NCI-H526 treated with DMSO at 0.1 percent for 48 hours (cell line): ENCODE measurements around the gene ZNF30.
"Not testable (repeated sequence)": the region's sequence is repeated elsewhere in the genome, so short reads cannot be mapped to it uniquely, and the experiment has no call there.

Experiments used
- DNase-seq: peaks from one replicate; lab custom pipeline; 2025; lab: John Stamatoyannopoulos, UW

Gene ZNF30

DNA sequence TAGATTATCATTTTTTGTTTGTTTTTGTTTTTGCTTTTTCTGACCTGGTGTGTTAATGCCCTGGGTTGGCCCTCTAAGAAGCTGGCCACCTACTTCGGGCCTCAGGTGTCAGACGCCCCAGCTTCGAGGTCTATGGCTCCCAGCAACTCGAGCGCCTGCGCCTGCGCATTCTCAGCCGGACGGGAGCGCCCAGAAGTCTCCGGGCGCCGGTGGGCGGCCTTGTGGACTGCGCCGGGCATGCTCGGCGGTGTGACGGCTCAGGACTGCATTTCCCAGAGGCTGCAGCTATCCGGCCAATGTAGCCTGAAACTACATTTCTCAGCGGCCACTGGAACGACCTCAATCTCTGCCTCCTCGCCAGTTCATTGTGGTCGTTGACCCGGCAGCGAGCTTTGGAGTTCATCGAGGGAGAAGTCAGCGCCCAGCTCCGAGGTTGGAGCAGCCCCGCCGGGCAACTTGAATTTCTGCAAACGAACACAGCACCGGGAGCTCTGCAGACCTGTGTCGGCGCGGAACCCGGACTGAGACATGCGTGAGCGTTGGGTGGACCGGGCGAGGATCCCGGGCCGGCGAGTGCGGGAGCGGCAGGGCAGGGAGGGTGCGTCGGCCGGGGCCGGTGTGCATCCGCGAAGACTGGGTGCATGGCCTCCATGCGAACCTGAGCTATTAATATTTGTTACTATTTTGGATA, at the start of gene ZNF30:
Gene ZNF30, plus strand, starts transcription at position 219 of the 691 bp plus-strand sequence. CDS start 3,045 bp downstream, outside the sequence.
- DNase-seq, result peak; percentile 93

DNA sequence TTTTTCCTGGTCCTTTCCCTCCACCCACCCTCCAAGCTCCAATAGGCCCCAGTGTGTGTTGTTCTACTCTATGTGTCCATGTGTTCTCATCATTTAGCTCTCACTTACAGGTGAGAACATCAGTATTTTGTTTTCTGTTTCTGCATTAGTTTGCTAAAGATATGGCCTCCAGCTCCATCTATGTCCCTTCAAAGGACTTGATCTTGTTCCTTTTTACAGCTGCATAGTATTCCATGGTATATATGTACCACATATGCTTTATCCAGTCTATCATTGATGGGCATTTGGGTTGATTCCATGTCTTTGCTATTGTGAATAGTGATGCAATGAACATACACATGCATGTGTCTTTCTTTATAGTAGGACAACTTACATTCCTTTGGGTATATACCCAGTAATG, 47.1 kb upstream of the ZNF30 start:
- no peak for DNase-seq

DNA sequence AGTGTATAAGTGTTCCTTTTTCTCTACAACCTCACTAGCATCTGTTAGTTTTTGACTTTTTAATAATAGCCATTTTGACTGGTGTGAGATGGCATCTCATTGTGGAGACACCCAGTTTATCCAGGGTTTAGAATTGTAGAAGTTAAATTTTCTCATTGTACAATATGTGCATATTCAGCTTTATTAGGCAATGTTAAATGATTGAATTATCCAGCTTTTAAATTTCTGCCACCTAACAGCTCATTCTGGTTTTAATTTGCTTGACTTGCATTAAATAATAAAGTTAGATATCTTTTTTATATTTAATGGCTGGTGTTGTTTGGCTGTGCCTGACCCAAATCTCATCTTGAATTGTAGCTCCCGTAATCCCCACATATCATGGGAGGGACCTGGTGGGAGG, 46.7 kb upstream of the ZNF30 start:
- no peak for DNase-seq

DNA sequence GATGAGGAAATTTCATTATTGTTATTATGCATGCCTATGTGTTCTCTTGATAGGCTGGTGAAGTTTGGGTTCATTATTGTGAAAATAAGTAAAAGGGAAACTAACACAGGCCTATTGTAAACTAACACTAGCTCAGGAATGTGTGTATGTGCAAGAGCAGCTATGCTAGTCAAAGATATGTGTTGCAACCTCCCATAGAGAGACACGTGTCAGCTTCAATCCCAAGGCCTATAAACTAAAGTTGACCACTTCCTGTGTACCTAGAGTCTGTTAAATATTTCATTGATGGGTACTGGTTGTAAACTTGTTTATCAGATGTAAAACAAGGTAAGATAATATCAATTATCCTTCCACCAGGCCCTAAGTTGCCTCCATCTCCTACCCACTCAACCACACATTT, 44.7 kb upstream of the ZNF30 start:
- DNase-seq, result no peak

DNA sequence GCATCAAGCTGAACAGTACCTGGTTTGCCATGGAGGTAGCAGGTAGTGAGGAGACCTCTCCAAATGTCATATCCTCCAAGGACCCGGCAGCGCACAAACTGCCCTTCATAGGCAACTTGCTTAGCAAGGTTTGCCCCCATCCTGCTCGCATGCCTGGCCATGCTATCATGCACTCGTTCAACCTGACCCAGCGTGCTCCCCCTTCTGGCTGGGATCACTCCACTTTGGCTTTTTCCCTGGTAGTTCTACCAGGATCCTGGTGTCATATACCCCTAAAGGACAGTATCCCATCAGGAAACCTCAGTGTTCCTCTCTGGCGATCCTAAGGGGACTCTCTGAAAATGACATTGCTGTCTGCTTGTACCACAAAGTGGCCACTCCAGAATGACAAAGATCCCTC, 38.6 kb upstream of the ZNF30 start:
- no peak for DNase-seq

DNA sequence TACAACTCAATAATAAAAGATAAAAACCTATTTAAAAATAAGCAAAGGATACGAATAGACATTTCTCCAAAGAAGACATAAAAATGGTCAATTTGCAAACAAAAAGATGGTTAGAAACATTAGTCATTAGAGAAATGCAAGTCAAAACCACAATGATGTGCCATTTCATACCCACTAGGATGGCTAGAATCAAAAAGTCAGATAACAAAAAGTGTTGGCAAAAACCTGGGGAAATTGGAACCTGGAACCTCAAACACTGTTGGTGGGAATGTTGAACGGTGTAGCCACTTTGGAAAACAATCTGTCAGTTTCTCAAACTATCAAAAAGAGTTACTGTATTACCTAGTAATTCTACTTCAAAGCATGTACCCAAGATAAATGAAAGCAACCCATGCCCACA, 26.5 kb upstream of the ZNF30 start:
- DNase-seq, result no peak

DNA sequence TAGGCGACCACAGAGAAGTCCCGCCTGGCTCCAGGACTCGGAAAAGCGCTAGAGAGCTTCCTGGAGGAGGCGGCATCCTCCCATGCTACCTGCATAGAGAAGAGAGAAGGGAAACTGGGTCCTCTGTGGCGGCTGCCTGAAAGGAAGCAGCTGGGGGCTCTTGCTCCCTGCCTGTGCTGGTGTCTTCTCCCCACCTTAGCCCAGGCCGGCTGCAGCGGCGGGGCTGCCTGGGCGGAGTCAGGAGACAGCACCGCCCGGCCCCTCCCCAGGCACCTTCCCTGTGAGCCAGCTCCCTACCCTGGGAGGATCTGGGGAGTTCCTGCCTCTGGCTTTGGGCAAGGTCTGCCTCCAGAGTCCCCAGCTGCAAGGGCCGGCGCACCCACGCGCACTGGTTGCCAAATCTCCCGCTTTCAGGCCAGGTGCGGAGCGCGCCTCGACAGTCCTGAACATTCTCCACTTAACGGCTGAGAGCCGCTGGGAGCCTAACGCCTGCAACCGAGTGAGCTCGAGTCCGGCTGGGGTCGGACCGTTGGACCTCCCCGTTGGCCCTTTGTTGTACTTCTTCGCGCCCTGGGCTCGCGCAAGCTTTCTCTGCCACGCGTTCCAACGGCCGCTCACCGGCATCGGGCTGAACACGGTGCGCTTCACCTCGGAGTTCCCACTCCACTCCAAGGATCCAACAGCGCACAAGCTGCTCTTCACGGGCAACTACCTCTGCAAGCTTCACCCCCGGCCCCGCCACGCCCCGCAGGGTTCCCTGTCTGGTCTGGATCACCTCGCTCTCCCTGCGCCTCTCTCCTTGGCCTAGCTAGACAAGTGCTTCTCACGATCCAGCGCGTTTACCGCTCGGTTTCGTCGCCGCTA, 21.8 kb upstream of the ZNF30 start:
- no peak for DNase-seq

DNA sequence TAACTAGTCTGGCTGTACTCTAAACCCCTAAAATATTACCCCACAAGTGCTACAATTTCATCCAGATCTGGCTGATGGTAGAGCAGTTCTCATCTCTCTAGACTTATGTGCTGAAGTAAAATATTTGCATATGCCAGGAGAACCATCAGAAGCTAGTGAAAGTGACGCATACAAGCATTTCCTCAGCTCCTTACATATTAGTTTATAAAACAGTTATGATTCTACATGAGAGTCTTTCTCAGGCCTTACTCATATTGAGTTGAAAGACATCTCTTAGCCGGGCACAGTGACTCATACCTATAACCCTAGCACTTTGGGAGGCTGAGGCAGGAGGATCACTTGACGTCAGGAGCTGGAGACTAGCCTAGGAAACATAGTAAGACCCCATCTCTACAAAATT, 15.9 kb upstream of the ZNF30 start:
- no peak for DNase-seq

DNA sequence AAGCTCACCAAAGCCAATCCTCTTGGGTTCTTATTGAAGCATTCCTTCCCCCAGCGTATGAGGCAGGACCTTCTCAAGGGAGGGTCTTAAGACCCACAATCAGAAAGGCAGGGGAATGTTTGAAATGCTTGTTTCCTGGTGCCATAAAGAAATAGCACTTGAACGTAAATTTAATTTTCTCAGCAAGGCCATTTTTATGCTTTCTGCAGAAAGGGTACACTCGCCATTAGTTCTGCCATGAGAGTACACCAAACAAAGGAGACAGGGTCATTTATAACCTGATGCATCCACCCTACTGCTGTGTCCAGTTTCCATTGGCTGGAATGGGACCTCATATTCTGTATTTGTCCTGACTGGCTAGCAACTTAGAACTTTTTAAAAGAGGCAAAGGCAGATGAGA, 9.6 kb upstream of the ZNF30 start:
- DNase-seq, result not testable (repeated sequence)

DNA sequence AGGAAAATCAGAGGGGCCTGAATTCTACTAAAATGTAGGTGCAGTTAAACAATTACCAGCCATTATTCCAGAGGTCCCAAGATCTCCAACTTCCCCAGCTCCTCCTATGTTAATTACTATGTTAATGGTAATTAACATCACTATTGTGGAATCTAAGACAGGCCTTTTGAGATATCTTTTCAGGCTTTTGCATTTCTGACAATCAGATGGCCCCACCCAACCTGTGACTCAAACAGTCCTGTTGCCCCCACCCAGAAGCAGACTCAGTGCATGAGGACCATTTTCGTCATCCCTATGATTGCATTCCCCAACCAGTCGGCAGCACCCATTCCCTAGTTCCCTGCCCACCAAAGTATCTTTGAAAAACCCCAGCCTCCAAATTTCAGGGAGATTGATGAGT, 8.5 kb upstream of the ZNF30 start:
- no peak for DNase-seq

DNA sequence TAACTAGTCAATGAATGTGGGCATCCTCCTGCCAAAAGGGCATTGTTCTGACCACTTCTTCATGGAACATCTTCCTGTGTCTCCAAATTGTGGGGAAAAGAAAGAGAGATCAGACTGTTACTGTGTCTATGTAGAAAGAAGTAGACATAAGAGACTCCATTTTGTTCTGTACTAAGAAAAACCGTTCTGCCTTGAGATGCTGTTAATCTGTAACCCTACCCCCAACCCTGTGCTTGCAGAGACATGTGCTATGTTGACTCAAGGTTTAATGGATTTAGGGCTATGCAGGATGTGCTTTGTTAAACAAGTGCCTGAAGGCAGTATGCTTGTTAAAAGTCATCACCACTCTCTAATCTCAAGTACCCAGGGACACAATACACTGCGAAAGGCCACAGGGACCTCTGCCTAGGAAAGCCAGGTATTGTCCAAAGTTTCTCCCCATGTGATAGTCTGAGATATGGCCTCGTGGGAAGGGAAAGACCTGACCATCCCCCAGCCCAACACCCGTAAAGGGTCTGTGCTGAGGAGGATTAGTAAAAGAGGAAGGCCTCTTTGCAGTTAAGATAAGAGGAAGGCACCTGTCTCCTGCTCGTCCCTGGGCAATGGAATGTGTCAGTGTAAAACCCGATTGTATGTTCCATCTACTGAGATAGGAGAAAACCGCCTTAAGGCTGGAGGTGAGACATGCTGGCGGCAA, 6.5 kb upstream of the ZNF30 start:
- not testable (repeated sequence) for DNase-seq

DNA sequence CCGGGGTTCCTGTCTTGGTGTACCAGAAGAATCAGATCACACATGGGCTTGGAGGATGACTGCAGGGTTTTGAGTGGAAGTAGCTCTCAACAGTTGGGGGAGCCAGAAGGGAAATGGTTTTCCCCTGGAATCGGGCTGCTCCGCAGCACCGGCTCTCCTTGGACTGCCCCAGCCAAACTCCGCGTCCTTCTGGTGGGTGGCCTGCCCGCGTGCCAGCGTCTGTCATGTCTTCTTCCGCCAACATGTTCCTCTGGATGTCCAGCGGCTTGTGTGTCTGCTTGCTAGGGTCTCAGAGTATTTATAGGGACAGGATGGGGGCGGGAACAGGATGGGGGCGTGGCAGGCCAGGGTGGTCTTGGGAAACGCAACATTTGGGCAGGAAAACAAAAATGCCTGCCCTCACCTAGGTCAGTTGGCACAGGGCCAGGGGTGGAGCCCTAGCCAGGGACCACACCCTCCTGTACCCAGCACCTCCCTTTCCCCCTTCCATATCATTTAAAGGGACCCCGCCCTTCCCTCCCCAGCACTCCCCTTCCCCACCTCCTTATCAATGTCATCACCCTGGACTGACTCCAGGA, 1.3 kb upstream of the ZNF30 start:
- DNase-seq, result no peak

DNA sequence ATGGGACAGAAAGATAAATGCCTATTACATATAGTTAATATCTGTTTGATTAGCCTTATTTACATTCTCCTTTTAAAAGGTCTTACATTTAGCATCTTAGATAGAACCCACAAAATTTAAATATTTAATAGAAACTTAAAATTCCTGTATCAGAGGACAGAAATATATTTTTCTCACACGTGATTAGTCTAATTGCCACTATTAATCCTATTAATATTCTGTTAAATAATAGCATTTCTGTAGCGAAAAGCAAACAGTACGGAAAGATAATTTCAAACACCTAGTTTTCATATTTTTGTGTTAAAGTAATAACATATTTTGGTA, 380 bp upstream of the ZNF30 start:
- no peak for DNase-seq

DNA sequence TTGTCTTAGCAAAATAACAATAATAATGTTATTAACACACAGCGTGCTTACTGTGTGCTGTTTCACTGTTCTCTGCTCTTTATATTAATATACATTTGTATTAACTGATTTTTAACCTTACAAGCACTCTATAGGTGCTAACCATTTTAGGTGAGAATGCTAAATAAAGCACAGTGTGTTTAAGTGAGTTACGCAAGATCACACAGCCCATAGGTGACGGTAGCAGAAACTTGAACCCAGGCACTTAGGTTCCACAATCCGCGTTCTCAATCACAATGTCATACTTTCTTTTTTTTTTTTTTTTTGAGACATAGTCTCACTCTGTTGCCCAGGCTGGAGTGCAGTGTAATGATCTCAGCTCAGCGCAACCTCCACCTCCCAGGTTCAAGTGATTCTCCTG, 5.8 kb downstream of the ZNF30 start:
- DNase-seq, result no peak

DNA sequence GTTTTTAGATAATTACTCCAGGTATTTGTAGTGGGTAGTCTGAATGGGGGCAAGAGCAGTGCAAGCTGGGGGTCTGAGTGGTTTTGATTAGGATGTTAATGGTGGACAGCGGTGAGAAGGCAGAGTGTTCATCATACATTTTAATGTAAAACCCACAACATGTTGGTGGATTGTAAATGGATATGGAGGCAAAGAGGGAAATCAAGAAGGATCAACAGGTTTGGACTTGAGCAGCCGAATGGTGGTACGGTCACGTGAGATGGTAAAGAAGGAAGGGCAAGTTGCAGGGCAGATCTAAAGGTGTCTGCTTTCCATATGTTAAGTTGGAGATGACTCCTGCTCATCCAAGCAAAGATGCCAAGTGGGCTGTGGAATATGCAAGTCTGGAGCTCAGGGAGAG, 9.5 kb downstream of the ZNF30 start:
- DNase-seq, result no peak

DNA sequence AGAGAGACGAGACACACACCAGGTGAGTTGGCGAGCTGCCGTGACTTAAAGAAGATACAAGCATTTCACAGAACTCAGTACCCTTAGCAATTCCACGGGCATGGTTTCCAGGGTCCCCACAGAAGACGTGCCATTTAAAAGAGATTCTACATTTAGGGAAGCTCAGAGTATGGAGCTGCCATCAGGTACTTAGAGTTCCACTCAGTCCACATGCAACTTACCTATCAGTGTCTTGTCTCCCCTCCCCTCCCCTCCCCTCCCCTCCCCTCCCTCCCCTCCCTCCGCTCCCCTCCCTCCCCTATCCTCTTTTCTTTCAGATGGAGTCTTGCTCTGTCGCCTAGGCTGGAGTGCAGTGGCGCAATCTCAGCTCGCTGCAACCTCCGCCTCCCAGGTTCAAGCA, 12.2 kb downstream of the ZNF30 start:
- no peak for DNase-seq

DNA sequence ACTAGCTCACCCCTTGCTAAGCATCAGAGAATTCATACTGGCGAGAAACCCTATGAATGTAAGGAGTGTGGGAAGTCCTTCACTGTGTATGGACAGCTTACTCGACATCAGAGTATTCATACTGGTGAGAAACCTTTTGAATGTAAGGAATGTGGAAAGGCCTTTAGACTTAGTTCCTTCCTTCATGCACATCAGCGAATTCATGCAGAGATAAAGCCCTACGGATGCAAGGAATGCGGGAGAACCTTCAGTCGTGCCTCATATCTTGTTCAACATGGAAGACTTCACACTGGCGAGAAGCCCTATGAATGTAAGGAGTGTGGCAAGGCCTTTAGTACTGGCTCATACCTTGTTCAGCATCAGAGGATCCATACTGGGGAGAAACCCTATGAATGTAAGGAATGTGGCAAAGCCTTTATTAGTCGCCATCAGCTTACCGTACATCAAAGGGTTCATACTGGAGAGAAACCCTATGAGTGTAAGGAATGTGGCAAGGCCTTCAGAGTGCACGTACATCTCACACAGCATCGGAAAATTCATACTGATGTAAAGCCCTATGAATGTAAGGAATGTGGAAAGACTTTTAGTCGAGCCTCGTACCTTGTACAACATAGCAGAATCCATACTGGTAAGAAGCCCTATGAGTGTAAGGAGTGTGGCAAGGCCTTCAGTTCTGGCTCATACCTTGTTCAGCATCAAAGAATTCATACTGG, 17.3 kb downstream of the ZNF30 start:
- no peak for DNase-seq

DNA sequence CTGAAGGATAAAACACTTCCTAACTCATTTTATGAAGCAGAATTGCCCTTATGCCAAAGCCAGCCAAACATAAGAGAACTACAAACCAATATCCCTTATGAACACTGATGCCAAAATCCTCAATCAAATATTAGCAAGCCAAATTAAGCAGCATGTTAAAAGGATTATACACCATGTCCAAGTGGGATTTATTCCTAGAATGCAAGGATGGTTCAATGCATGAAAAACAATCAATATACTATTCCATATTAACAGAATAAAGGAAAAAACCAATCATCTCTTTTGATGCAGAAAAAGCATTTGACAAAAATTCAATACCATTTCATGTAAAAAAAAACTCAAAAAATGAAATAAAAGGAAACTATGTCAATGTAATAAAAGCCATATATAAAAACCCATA, 26.4 kb downstream of the ZNF30 start:
- DNase-seq, result no peak

DNA sequence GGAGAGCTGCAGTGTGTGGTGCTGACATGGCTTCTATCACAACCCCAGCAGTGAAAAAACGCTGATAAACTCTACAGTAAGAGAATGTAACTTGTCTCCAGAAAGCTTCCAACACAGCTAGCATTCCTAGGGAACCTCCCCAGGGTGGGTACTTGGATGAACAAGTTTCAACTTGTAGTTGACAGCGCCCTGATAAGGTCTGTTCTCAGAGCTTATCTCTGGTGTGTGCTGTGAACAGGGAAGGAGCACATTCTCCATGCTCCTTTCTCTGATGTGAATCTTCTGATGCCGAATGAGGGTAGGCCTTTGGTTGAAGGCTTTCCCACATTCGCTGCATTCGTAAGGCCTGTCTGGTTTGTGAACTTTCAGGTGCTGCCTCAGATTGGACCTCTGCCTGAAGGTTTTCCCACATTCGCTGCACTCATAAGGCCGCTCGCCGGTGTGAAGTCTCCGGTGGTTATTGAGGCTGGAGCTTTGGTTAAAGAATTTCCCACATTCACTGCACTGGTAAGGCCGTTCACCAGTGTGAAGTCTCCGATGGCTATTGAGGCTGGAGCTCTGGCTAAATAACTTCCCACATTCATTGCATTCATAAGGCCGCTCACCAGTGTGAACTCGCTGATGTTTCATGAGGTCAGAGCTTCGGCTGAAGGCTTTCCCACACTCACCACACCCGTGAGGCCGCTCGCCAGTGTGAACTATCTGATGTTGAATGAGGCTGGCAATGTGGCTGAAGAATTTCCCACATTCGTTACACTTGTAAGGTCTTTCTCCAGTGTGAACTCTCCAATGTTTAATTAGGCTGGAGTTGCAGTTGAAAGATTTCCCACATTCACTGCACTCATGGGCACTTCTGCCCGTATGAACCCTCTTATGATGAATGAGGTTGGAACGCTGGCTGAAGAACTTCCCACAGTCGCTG, 31.4 kb downstream of the ZNF30 start:
- no peak for DNase-seq

DNA sequence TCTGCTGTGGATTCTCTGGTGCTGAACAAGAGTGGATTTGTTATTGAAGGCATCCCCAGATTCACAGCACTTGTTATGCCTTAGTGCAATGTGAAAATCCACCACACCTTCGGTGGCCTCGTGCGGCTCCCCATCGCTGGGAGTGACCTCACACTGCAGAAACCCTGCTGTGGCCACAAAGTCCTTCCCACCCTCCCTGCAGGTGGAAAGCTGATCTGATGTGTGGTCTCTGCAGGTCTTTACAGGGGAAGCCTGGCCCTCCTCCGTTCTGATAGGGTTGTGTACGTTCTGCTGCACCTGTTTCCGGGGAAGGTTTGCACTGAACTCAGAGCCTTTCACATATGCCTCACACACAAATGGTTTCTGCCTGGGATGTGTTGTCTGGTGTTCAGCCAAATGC, 32.3 kb downstream of the ZNF30 start:
- no peak for DNase-seq
